Transverse colon (tissue), 3 donors: ENCODE measurements around the gene SIX3.

Experiments
- CTCF ChIP-seq, 5 experiments: fragments of 200-600 bp in 3 of 5; fragments of 450-650 bp in 2 of 5; sonication (generic) in 3 of 5; IDR thresholded peaks; 1 replicate in 2 of 5; 2 replicates in 3 of 5; pipeline ENCODE4 v1.5.1; 2016 to 2017; ENCODE audit warnings: antibody characterized with exemption in 5 of 5, inconsistent platforms in 3 of 5, mild to moderate bottlenecking in 2 of 5, moderate library complexity in 1 of 5
- EP300 ChIP-seq: sonication (generic); formaldehyde crosslinking; IDR thresholded peaks from one replicate; pipeline ENCODE4 v1.6.1; 2017; ENCODE audit warnings: antibody characterized with exemption, low read depth

GRCh38 chr2:44955593-44956392, 14.3 kb downstream of the SIX3 start:
- TF ChIP-seq CTCF (IDR thresholded peaks at IDR 0.05): peak; percentile 81 to 91 (median 82)
- TF ChIP-seq EP300: no peak
